Measurements from ENCODE around the gene TDRD9. TPM values are rescaled to one million over a fixed set of nuclear protein-coding genes. Genes with fewer than 3 reads are reported as not detected.
"Not testable (repeated sequence)": the region's sequence is repeated elsewhere in the genome, so short reads cannot be mapped to it uniquely, and the experiment has no call there.

The TDRD9 gene
- total RNA-seq, 6 donors from 2014 or later: 3.1 to 7.9 (median 5.1) TPM

GRCh38 chr14:103885509-103885932 is 42.7 kb upstream of the TDRD9 start:
- Histone ChIP-seq H3K27ac (no peak overlapping the region), H3K4me3 (no peak overlapping the region), H3K9me3 (no peaks in the 10 kb centered on the region), H3K4me1 (peaks cover 27 to 50% (median 36%) of the 10 kb centered on the region in 4 donors), H3K27me3 (no peaks in the 10 kb centered on the region), H3K36me3 (no peaks in the 10 kb centered on the region)
- TF ChIP-seq EP300 (IDR thresholded peaks at IDR 0.05) (no peak), POLR2A (IDR thresholded peaks at IDR 0.05) (no peak), POLR2AphosphoS5 (IDR thresholded peaks at IDR 0.05) (no peak), CTCF (IDR thresholded peaks at IDR 0.05) (no peak)
- DNase-seq: no peak
- no peak for ATAC-seq (ENCODE audit: low FRiP score in 2 of 2)
- 90 to 93% methylated on average over 6 to 14 of the region's 14 CpGs for WGBS, 2 donors

- Histone ChIP-seq H3K27me3 (no peaks in the 10 kb centered on the region), H3K9me3 (no peaks in the 10 kb centered on the region), H3K27ac (no peak overlapping the region), H3K36me3 (no peaks in the 10 kb centered on the region), H3K4me3 (no peak overlapping the region), H3K4me1 (peaks cover 17 to 47% (median 27%) of the 10 kb centered on the region in 4 donors)
- no peak for TF ChIP-seq EP300 (IDR thresholded peaks at IDR 0.05)
- no peak for TF ChIP-seq POLR2A (IDR thresholded peaks at IDR 0.05)
- TF ChIP-seq CTCF (IDR thresholded peaks at IDR 0.05): no peak
- no peak for TF ChIP-seq POLR2AphosphoS5 (IDR thresholded peaks at IDR 0.05)
- ATAC-seq (ENCODE audit: low FRiP score in 2 of 2): no peak
- no peak for DNase-seq
- WGBS, 2 donors: 76 to 78% methylated on average over 24 to 27 of the region's 27 CpGs
These were observed 41.7 kb upstream of the TDRD9 start for GRCh38 chr14:103886304-103887169.

- ATAC-seq (ENCODE audit: low FRiP score in 2 of 2) (no peak), DNase-seq (no peak)
- Histone ChIP-seq H3K4me1 (peaks cover 11 to 41% (median 21%) of the 10 kb centered on the region in 4 donors), H3K36me3 (no peaks in the 10 kb centered on the region), H3K4me3 (no peak overlapping the region), H3K27ac (no peak overlapping the region), H3K27me3 (no peaks in the 10 kb centered on the region), H3K9me3 (no peaks in the 10 kb centered on the region)
- 83 to 100% methylated on average over 2 to 3 of the region's 6 CpGs for WGBS, 2 donors
- no peak for TF ChIP-seq POLR2A (IDR thresholded peaks at IDR 0.05)
These were observed 41.1 kb upstream of the TDRD9 start for GRCh38 chr14:103887170-103887501.

- Histone ChIP-seq H3K36me3 (no peaks in the 10 kb centered on the region), H3K4me1 (peaks cover 6 to 36% (median 16%) of the 10 kb centered on the region in 4 donors), H3K4me3 (no peak overlapping the region), H3K9me3 (no peaks in the 10 kb centered on the region), H3K27ac (no peak overlapping the region), H3K27me3 (no peaks in the 10 kb centered on the region)
- TF ChIP-seq POLR2A (IDR thresholded peaks at IDR 0.05): no peak
- no peak for TF ChIP-seq EP300 (IDR thresholded peaks at IDR 0.05)
- no peak for TF ChIP-seq CTCF (IDR thresholded peaks at IDR 0.05)
- TF ChIP-seq POLR2AphosphoS5 (IDR thresholded peaks at IDR 0.05): no peak
- no peak for ATAC-seq (ENCODE audit: low FRiP score in 2 of 2)
- WGBS, 2 donors: 96 to 97% methylated on average over 10 of the region's 10 CpGs
- DNase-seq: no peak
These were observed 40.6 kb upstream of the TDRD9 start for GRCh38 chr14:103887557-103888115.

GRCh38 chr14:103889002-103889312 is 39.3 kb upstream of the TDRD9 start:
- not testable (repeated sequence) for H3K4me3 ChIP-seq; ATAC-seq (ENCODE audit: low FRiP score in 2 of 2); H3K36me3 ChIP-seq; H3K27me3 ChIP-seq; DNase-seq; H3K27ac ChIP-seq; H3K9me3 ChIP-seq
- WGBS, 2 donors: 95 to 97% methylated on average over 4 to 8 of the region's 8 CpGs
- H3K4me1 ChIP-seq: peaks cover 0 to 30% (median 11%) of the 10 kb centered on the region in 4 donors
